ENCODE results near the gene CHD6. TPM values are rescaled to one million over a fixed set of nuclear protein-coding genes. Genes with fewer than 3 reads are reported as not detected.

CHD6 gene
- polyA plus RNA-seq, 1 experiment: 16.4 TPM

DNA sequence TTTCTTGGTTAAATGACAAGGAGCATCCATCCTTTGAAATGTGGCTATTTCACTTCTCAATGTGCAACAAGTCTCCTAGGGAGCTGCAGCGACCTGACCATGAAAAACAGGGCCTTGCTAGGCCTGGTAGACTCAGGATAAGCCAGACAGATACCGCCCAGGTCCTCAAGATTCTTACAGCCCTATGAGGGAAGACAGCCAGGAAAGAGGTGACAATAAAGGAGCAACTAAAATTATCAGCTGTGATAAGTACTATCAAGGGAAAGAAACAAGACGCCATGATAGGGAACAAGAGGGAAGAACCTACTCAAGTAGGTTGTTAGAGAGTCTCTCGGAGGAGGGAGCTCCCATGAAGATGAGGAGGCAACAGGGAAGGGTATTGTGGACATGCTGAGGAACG is 200.1 kb downstream of the CHD6 start:
- ChIA-PET CTCF (interaction anchor here (0.9 to 1.2 kb wide), 2 partner anchors 8 to 9 kb away, joined by 3 to 4 read pairs; no protein-coding TSS in a partner anchor), POLR2A (no interaction called here)
- TF ChIP-seq, protein P1, sequence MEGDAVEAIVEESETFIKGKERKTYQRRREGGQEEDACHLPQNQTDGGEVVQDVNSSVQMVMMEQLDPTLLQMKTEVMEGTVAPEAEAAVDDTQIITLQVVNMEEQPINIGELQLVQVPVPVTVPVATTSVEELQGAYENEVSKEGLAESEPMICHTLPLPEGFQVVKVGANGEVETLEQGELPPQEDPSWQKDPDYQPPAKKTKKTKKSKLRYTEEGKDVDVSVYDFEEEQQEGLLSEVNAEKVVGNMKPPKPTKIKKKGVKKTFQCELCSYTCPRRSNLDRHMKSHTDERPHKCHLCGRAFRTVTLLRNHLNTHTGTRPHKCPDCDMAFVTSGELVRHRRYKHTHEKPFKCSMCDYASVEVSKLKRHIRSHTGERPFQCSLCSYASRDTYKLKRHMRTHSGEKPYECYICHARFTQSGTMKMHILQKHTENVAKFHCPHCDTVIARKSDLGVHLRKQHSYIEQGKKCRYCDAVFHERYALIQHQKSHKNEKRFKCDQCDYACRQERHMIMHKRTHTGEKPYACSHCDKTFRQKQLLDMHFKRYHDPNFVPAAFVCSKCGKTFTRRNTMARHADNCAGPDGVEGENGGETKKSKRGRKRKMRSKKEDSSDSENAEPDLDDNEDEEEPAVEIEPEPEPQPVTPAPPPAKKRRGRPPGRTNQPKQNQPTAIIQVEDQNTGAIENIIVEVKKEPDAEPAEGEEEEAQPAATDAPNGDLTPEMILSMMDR (IDR thresholded peaks at IDR 0.05; ENCODE audit: insufficient read depth, low read depth, low read length): no peak
- Histone ChIP-seq H3K36me3 (ENCODE audit: control insufficient read depth, insufficient read depth, low read length) (peaks cover 29% of the 10 kb centered on the region), H3K27me3 (ENCODE audit: control insufficient read depth, insufficient read depth, low read length) (no peaks in the 10 kb centered on the region), H3K4me3 (ENCODE audit: low read depth, low read length) (no peak overlapping the region)
- DNase-seq (ENCODE audit: low read depth): no peak

DNA sequence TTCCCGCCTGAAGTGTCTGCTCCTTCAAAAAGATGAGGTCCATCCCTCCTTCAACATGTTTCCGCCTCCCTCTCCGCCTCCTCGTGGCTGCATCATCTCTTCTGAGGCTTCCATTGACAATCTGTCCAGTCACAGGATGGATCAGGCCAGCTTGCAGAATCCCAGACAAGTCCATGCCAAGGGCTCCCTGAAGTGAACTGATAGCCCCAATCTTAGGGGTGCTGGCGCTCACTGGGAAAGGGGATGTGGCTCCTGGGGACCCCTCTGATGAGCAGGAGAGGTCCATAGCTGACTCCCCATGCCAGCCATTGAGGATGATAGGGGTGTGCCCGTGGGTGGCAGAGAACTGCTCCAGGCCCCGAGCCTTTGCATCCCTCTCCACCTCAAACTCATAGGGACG is 203.0 kb downstream of the CHD6 start:
- CTCF ChIA-PET: interaction anchor here (0.7 to 1.7 kb wide), 3 partner anchors 9 to 242 kb away, joined by 3 to 5 read pairs (median 3); partner anchors contain the start of gene LPIN3
- Histone ChIP-seq H3K36me3 (ENCODE audit: control insufficient read depth, insufficient read depth, low read length) (peaks cover 19% of the 10 kb centered on the region), H3K27me3 (ENCODE audit: control insufficient read depth, insufficient read depth, low read length) (no peaks in the 10 kb centered on the region), H3K4me3 (ENCODE audit: low read depth, low read length) (no peak overlapping the region)
- no peak for DNase-seq (ENCODE audit: low read depth)
- TF ChIP-seq, protein P1 (IDR thresholded peaks at IDR 0.05; ENCODE audit: insufficient read depth, low read depth, low read length): no peak
- POLR2A ChIA-PET: no interaction called here

- H3K4me3 ChIP-seq (ENCODE audit: low read depth, low read length): no peak overlapping the region
- CTCF ChIA-PET: interaction anchor here (0.8 to 3.6 kb wide), 5 partner anchors 11 to 450 kb away, joined by 3 to 15 read pairs (median 3); partner anchors contain the start of gene LPIN3
- H3K36me3 ChIP-seq (ENCODE audit: control insufficient read depth, insufficient read depth, low read length): peaks cover 26% of the 10 kb centered on the region
Observed at GRCh38 chr20:41413169-41413568, 205.0 kb downstream of the CHD6 start.

DNA sequence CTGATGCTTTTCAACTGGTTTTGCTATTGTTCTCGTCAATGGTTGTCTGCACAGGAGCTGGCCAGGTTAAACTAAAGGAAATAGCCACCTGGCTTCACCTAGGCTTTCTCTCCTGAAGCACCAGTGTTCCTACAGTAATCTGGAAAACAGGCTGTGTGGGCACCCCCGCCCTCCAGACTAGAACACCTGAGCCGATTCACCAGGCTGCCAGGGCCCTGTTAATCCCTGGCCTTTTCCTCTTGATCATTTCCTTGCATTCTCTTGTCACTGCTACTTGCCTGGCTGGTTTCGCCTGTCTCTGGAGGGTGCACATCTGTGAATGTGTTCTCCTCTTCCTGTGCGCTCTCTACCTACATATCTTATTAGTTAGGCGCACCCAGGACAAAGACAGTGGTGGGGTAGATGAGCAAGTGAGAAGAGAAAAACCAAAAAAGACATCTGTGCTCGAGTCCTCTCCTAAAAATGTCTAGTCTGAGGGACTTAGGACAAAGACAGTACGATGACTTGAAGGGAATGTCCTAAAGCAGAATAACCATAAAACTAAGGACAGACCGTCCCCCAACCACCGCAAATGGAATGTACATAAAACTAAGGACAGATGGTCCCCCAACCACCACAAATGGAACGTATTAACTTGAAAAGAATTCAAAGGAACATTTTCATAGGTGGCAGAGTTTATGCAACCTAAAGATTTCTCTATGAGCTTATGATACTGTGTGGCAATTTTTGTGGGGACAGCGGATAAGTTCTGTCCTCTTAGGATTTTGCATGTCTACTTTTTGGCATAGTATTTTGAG is 205.7 kb downstream of the CHD6 start:
- ChIA-PET POLR2A (interaction anchor here (0.6 to 1.3 kb wide), 2 partner anchors 13 to 14 kb away, joined by 5 to 8 read pairs; no protein-coding TSS in a partner anchor), CTCF (interaction anchor here (0.6 to 4.7 kb wide), 14 partner anchors 8 to 449 kb away, joined by 3 to 27 read pairs (median 4); partner anchors contain the start of gene LPIN3)
- peaks cover 25% of the 10 kb centered on the region for H3K36me3 ChIP-seq (ENCODE audit: control insufficient read depth, insufficient read depth, low read length)

More at GRCh38 chr20:41413169-41413568, 205.0 kb downstream of the CHD6 start:
- DNase-seq (ENCODE audit: low read depth): no peak
- TF ChIP-seq, protein P1 (IDR thresholded peaks at IDR 0.05; ENCODE audit: insufficient read depth, low read depth, low read length): no peak
- no peaks in the 10 kb centered on the region for H3K27me3 ChIP-seq (ENCODE audit: control insufficient read depth, insufficient read depth, low read length)
- POLR2A ChIA-PET: interaction anchor here (0.6 to 1.3 kb wide), 2 partner anchors 12 to 14 kb away, joined by 5 to 8 read pairs; no protein-coding TSS in a partner anchor

More for the DNA sequence above, 205.7 kb downstream of the CHD6 start:
- Histone ChIP-seq H3K27me3 (ENCODE audit: control insufficient read depth, insufficient read depth, low read length) (no peaks in the 10 kb centered on the region), H3K4me3 (ENCODE audit: low read depth, low read length) (no peak overlapping the region)
- no peak for DNase-seq (ENCODE audit: low read depth)
- TF ChIP-seq, protein P1 (IDR thresholded peaks at IDR 0.05; ENCODE audit: insufficient read depth, low read depth, low read length): no peak

Measured in BJ (cell line).